AG08395 (cell line): ENCODE results near the gene CDH4.

Source experiments
- DNase-seq: peaks from one replicate; pipeline ENCODE4 v3.0.0; 2012; ENCODE audit warnings: mixed read lengths, low spot score

The CDH4 gene

GRCh38 chr20:61301711-61302525 lies 49.9 kb downstream of the CDH4 start:
- DNase-seq, result no peak

GRCh38 chr20:61303217-61303616 lies 51.2 kb downstream of the CDH4 start:
- no peak for DNase-seq

GRCh38 chr20:61303675-61304074 lies 51.6 kb downstream of the CDH4 start:
- DNase-seq, result no peak

- DNase-seq, result no peak
Observed at GRCh38 chr20:61304750-61305149, 52.7 kb downstream of the CDH4 start.

- no peak for DNase-seq
Observed at GRCh38 chr20:61306937-61307475, 54.9 kb downstream of the CDH4 start.

GRCh38 chr20:61307686-61308476 lies 55.8 kb downstream of the CDH4 start:
- no peak for DNase-seq

GRCh38 chr20:61308477-61308774 lies 56.4 kb downstream of the CDH4 start:
- no peak for DNase-seq

GRCh38 chr20:61310954-61311353 lies 58.9 kb downstream of the CDH4 start:
- DNase-seq, result no peak

GRCh38 chr20:61311656-61312387 lies 59.8 kb downstream of the CDH4 start:
- DNase-seq, result no peak

GRCh38 chr20:61312925-61313324 lies 60.9 kb downstream of the CDH4 start:
- no peak for DNase-seq

GRCh38 chr20:61313396-61313795 lies 61.3 kb downstream of the CDH4 start:
- DNase-seq, result no peak

GRCh38 chr20:61314326-61315010 lies 62.4 kb downstream of the CDH4 start:
- DNase-seq, result no peak

GRCh38 chr20:61315319-61315718 lies 63.3 kb downstream of the CDH4 start:
- DNase-seq, result no peak

GRCh38 chr20:61316346-61316745 lies 64.3 kb downstream of the CDH4 start:
- DNase-seq, result no peak

GRCh38 chr20:61317966-61318530 lies 66.0 kb downstream of the CDH4 start:
- no peak for DNase-seq

- DNase-seq, result no peak
Observed at GRCh38 chr20:61320691-61321425, 68.8 kb downstream of the CDH4 start.

- DNase-seq, result no peak
Observed at GRCh38 chr20:61321481-61321880, 69.4 kb downstream of the CDH4 start.

GRCh38 chr20:61322151-61322865 lies 70.2 kb downstream of the CDH4 start:
- DNase-seq, result no peak

GRCh38 chr20:61324906-61325305 lies 72.8 kb downstream of the CDH4 start:
- DNase-seq, result no peak

- no peak for DNase-seq
Observed at GRCh38 chr20:61325718-61326117, 73.7 kb downstream of the CDH4 start.
